Thoracic aorta (tissue), 2 donors: ENCODE results near the gene GREB1L. TPM values are rescaled to one million over a fixed set of nuclear protein-coding genes. Genes with fewer than 3 reads are reported as not detected.

Experiments used
- ATAC-seq: fragments of 150-250 bp; one replicate; pipeline ENCODE4 v1.8.0; 2017; ENCODE audit warnings: low read depth; ENCODE audit not compliant: insufficient number of reproducible peaks, low FRiP score
- DNase-seq: peaks from one replicate; pipeline ENCODE4 v3.0.0-alpha.2; 2020; ENCODE audit warnings: low spot score
- H3K27ac ChIP-seq, 2 donors: fragments of 200-600 bp; sonication (generic); 1 replicate in 1 of 2; 2 replicates in 1 of 2; pipeline ENCODE4 v1.5.1; 2016; ENCODE audit warnings: mild to moderate bottlenecking in 2 of 2, moderate library complexity in 2 of 2
- H3K27me3 ChIP-seq: fragments of 200-600 bp; sonication (generic); replicated peaks from 2 replicates; pipeline ENCODE4 v1.6.0; 2016; ENCODE audit warnings: mild to moderate bottlenecking; ENCODE audit not compliant: insufficient read depth
- H3K36me3 ChIP-seq: fragments of 200-600 bp; sonication (generic); one replicate; pipeline ENCODE4 v1.5.1; 2016
- H3K4me1 ChIP-seq, 2 donors: fragments of 200-600 bp; sonication (generic); 1 replicate in 1 of 2; 2 replicates in 1 of 2; pipeline versions ENCODE4 v1.5.1 to v1.6.0; 2016; ENCODE audit warnings: low read depth in 2 of 2, mild to moderate bottlenecking in 1 of 2; ENCODE audit not compliant: control insufficient read depth in 1 of 2
- H3K4me3 ChIP-seq: fragments of 200-600 bp; sonication (generic); 2 replicates; pipeline ENCODE4 v1.5.1; 2016; ENCODE audit warnings: mild to moderate bottlenecking
- H3K9me3 ChIP-seq: fragments of 200-600 bp; sonication (generic); 2 replicates; pipeline ENCODE4 v1.5.1; 2016
- total RNA-seq, 2 donors: library from RNA; depleted of rRNA; stranded (reverse); fragments of >200 nt; gene quantifications; one replicate each; pipeline versions ENCODE4 v1.1.0 to v1.2.3, GENCODE V29; 2016
- TF ChIP-seq, protein P1 (sequence below): fragments of 200-600 bp; sonication (generic); IDR thresholded peaks from one replicate; pipeline ENCODE4 v1.5.1; 2019; ENCODE audit warnings: antibody characterized with exemption

GREB1L gene
- total RNA-seq, 2 donors from 2014 or later = 12.7 to 20.0 TPM

DNA sequence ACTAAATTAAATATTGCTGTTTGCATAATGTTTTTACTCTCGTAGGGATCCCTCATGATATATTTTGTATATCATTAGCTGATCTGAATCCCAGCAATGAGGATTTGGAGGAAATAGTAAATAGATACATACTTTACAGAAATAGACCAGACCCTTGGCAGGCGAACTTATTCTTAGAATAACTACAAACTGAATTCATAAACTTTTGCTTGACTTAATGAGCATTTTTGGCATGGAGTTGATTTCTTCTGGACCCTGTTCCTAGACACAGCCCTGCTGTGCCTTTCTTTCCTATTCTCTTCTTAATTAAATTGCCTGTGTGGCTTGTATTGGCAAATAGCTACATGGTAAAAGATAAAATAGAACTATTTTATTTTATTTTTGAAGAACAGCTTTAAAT, 145.9 kb downstream of the GREB1L start:
- no peaks in the 10 kb centered on the region for H3K27me3 ChIP-seq
- no peak for ATAC-seq

DNA sequence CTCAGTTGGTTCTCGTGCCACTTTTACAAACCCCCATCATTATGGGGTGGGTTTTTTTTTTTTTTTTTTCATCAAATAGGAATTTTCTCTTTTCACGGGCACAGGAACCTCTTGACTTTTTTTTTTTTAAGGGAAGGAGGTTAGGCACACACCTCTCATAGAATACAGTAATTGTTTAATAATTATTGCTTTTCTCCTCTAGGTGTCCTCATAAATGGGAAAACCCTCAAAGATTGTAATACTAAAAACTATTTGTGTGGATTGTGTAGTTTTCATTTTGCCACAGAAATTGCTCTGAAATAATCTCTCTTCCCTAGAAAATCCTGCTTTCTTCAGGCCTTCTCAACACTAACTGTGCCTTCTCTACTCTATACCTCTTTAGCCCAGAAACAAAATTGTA, 147.3 kb downstream of the GREB1L start:
- Histone ChIP-seq H3K27me3 (no peaks in the 10 kb centered on the region), H3K4me1 (peaks cover 7 to 19% of the 10 kb centered on the region in 2 donors), H3K36me3 (no peaks in the 10 kb centered on the region), H3K27ac (no peak overlapping the region), H3K9me3 (no peaks in the 10 kb centered on the region), H3K4me3 (no peak overlapping the region)
- ATAC-seq (no peak), DNase-seq (no peak)
- TF ChIP-seq, protein P1, sequence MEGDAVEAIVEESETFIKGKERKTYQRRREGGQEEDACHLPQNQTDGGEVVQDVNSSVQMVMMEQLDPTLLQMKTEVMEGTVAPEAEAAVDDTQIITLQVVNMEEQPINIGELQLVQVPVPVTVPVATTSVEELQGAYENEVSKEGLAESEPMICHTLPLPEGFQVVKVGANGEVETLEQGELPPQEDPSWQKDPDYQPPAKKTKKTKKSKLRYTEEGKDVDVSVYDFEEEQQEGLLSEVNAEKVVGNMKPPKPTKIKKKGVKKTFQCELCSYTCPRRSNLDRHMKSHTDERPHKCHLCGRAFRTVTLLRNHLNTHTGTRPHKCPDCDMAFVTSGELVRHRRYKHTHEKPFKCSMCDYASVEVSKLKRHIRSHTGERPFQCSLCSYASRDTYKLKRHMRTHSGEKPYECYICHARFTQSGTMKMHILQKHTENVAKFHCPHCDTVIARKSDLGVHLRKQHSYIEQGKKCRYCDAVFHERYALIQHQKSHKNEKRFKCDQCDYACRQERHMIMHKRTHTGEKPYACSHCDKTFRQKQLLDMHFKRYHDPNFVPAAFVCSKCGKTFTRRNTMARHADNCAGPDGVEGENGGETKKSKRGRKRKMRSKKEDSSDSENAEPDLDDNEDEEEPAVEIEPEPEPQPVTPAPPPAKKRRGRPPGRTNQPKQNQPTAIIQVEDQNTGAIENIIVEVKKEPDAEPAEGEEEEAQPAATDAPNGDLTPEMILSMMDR = no peak

More for the DNA sequence above, 145.9 kb downstream of the GREB1L start:
- Histone ChIP-seq H3K36me3 (no peaks in the 10 kb centered on the region), H3K27ac (peak overlapping the region in 1 of 2 donors; percentile 22), H3K9me3 (no peaks in the 10 kb centered on the region), H3K4me1 (peaks cover 7 to 10% of the 10 kb centered on the region in 2 donors), H3K4me3 (no peak overlapping the region)
- TF ChIP-seq, protein P1 = no peak
- DNase-seq = no peak

DNA sequence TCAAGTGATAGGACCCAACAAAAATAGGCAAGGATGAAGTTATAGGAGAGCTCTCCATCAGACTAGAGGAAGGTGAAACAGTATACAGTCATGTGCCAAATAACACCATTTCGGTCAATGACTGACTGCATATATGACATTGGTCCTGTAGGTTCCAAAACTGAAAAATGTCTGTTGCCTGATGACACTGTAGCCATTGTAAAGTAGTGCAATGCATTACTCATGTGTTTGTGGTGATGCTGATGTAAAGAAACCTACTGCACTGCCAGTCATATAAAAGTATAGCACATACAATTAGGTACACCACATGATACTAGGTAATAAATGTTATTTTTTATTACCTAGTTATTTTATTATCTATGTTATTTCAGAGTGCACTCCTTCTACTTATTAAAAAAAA, 147.9 kb downstream of the GREB1L start:
- no peak overlapping the region for H3K4me3 ChIP-seq
- DNase-seq = no peak

DNA sequence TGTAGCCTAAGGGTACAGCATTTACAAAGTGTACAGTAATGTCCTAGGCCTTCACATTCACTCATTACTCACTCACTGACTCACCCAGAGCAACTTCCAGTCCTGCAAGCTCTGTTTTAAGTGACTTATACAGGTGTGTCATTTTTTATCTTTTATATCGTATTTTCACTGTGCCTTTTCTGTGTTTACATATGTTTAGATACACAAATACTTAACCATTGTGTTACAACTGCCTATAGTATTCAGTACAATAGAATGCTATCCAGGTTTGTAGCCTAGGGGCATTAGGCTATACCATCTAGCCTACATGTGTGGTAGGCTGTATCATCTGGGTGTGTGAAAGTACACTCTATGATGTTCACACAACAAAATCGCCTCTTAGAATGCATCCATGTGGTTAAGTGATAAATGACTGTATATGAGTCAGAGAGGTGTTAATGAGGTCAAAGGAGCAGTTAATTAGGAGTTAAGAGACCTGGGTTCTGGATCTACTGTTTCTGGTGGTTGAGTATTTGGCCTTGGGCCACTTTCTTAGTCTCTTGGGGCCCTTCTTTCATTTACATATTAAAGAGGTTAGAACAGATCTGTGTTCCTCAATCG, 149.1 kb downstream of the GREB1L start:
- Histone ChIP-seq H3K36me3 (no peaks in the 10 kb centered on the region), H3K27me3 (no peaks in the 10 kb centered on the region), H3K4me1 (peaks cover 7 to 19% of the 10 kb centered on the region in 2 donors), H3K9me3 (no peaks in the 10 kb centered on the region), H3K4me3 (no peak overlapping the region), H3K27ac (no peak overlapping the region)
- no peak for DNase-seq
- TF ChIP-seq, protein P1 = no peak
- ATAC-seq = no peak

More for the DNA sequence above, 147.9 kb downstream of the GREB1L start:
- Histone ChIP-seq H3K9me3 (no peaks in the 10 kb centered on the region), H3K27me3 (no peaks in the 10 kb centered on the region), H3K27ac (no peak overlapping the region), H3K36me3 (no peaks in the 10 kb centered on the region), H3K4me1 (peaks cover 7 to 19% of the 10 kb centered on the region in 2 donors)
- no peak for ATAC-seq
- TF ChIP-seq, protein P1 = no peak

DNA sequence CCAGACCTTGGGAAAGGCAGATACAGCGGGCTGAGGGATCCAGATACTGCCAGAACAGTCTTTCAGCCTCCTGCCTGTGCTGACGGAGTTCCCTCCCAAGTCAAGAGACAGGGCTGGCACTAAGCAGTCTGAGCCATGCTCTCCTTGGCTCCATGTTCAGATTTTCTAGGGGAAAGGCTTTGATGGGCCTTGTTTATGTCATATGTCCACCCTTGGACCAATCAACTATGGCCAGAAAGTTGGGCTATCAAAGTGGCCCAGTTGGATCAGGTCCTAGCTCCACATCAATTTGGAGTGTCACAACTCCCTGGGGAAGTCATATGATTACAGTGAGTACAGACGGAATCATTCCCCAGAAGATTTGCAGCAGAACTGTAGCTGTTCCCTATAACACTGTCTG, 152.0 kb downstream of the GREB1L start:
- H3K4me1 ChIP-seq = peaks cover 0 to 9% of the 10 kb centered on the region in 2 donors
- ATAC-seq (peak; percentile 60), DNase-seq (no peak)
- H3K27me3 ChIP-seq = no peaks in the 10 kb centered on the region
- TF ChIP-seq, protein P1 = no peak
- H3K9me3 ChIP-seq = no peaks in the 10 kb centered on the region
- H3K27ac ChIP-seq = no peak overlapping the region
- no peak overlapping the region for H3K4me3 ChIP-seq
- no peaks in the 10 kb centered on the region for H3K36me3 ChIP-seq
